DOHH2 (cell line): ENCODE measurements around the gene TRIM24.

Source experiments
- H3F3A ChIP-seq: fragments of 200-600 bp; sonication (generic), shearing (Covaris generic); 2 replicates; pipeline ENCODE4 v1.6.0; 2016; ENCODE audit warnings: antibody characterized with exemption, mild to moderate bottlenecking; ENCODE audit not compliant: control insufficient read depth, insufficient read depth
- H3K27ac ChIP-seq: fragments of 200-600 bp; sonication (generic); 2 replicates; pipeline ENCODE4 v1.5.1; 2014; ENCODE audit warnings: low read depth, mild to moderate bottlenecking, low read length, moderate library complexity
- H3K27me3 ChIP-seq: fragments of 200-600 bp; sonication (generic); 2 replicates; pipeline ENCODE4 v1.6.1; 2014; ENCODE audit warnings: mild to moderate bottlenecking, low read length, mixed read lengths; ENCODE audit not compliant: control insufficient read depth
- H3K36me3 ChIP-seq: fragments of 200-600 bp; sonication (generic); 2 replicates; pipeline ENCODE4 v1.6.1; 2014; ENCODE audit warnings: mild to moderate bottlenecking, low read length, moderate library complexity, mixed read lengths; ENCODE audit not compliant: control insufficient read depth
- H3K4me1 ChIP-seq: fragments of 200-600 bp; sonication (generic); 2 replicates; pipeline ENCODE4 v1.6.1; 2014; ENCODE audit warnings: mild to moderate bottlenecking, low read length, mixed read lengths; ENCODE audit not compliant: control insufficient read depth
- H3K4me2 ChIP-seq: fragments of 200-600 bp; sonication (generic); 2 replicates; pipeline ENCODE4 v1.6.0; 2014; ENCODE audit warnings: mild to moderate bottlenecking, low read length, moderate library complexity
- H3K4me3 ChIP-seq: fragments of 200-600 bp; sonication (generic); 2 replicates; pipeline ENCODE4 v1.5.1; 2014; ENCODE audit warnings: mild to moderate bottlenecking, low read length, mixed read lengths
- H3K79me2 ChIP-seq: fragments of 200-600 bp; sonication (generic); 2 replicates; pipeline ENCODE4 v1.6.1; 2014; ENCODE audit warnings: mild to moderate bottlenecking, low read length, mixed read lengths; ENCODE audit not compliant: control insufficient read depth
- H3K9me2 ChIP-seq: fragments of 200-600 bp; sonication (generic); replicated peaks from 2 replicates; pipeline ENCODE4 v1.6.1; 2014; ENCODE audit warnings: mild to moderate bottlenecking, low read length, mixed read lengths; ENCODE audit not compliant: control insufficient read depth
- H3K9me3 ChIP-seq: fragments of 200-600 bp; sonication (generic); 2 replicates; pipeline ENCODE4 v1.6.1; 2014; ENCODE audit warnings: antibody characterized with exemption, low read length, mixed read lengths; ENCODE audit not compliant: control insufficient read depth, insufficient read depth
- H4K20me1 ChIP-seq: fragments of 200-600 bp; sonication (generic); 2 replicates; pipeline ENCODE4 v1.6.0; 2014; ENCODE audit warnings: low read depth, mild to moderate bottlenecking, antibody characterized with exemption, low read length, moderate library complexity; ENCODE audit not compliant: control insufficient read depth, insufficient read depth
- EZH2phosphoT487 ChIP-seq: fragments of 200-600 bp; sonication (generic); IDR thresholded peaks from 2 replicates; pipeline ENCODE4 v1.6.1; 2017; ENCODE audit warnings: borderline replicate concordance, mild to moderate bottlenecking, antibody characterized with exemption, low read length, moderate library complexity, mixed read lengths
- TF ChIP-seq, protein P1 (sequence below): fragments of 200-600 bp; sonication (generic); IDR thresholded peaks from one replicate; pipeline ENCODE4 v1.5.1; 2014; ENCODE audit warnings: antibody characterized with exemption, mild to moderate bottlenecking, low read depth, low read length; ENCODE audit not compliant: poor library complexity, severe bottlenecking

TRIM24 gene

DNA sequence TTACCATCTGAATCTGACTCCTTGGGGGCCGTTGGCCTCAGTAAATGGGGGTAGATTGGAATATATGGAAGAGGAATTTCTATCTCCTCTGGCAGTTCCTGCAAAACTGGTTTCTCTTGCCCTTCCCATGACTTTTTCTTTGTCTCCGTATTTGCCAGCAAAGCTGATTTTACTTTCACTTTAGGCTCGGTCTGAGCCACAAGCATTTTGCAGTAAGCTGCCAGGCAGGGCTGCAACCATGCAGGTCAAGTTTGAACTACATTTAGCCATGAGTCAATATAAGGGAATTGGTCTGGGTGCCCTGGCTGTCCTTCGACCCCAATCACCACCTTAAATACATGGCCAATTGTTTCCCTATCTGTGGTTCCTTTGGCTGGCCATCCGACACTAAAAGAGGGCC is 104.3 kb downstream of the TRIM24 start:
- TF ChIP-seq, protein P1, sequence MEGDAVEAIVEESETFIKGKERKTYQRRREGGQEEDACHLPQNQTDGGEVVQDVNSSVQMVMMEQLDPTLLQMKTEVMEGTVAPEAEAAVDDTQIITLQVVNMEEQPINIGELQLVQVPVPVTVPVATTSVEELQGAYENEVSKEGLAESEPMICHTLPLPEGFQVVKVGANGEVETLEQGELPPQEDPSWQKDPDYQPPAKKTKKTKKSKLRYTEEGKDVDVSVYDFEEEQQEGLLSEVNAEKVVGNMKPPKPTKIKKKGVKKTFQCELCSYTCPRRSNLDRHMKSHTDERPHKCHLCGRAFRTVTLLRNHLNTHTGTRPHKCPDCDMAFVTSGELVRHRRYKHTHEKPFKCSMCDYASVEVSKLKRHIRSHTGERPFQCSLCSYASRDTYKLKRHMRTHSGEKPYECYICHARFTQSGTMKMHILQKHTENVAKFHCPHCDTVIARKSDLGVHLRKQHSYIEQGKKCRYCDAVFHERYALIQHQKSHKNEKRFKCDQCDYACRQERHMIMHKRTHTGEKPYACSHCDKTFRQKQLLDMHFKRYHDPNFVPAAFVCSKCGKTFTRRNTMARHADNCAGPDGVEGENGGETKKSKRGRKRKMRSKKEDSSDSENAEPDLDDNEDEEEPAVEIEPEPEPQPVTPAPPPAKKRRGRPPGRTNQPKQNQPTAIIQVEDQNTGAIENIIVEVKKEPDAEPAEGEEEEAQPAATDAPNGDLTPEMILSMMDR, result no peak
- TF ChIP-seq EZH2phosphoT487, result no peak
- Histone ChIP-seq H4K20me1 (no peaks in the 10 kb centered on the region), H3K27me3 (no peaks in the 10 kb centered on the region), H3F3A (no peaks in the 10 kb centered on the region), H3K4me1 (no peaks in the 10 kb centered on the region), H3K9me2 (no peaks in the 10 kb centered on the region), H3K36me3 (peaks cover 85% of the 10 kb centered on the region), H3K4me3 (no peak overlapping the region), H3K9me3 (peaks cover 35% of the 10 kb centered on the region; the same call in 1 of the 2 replicates), H3K27ac (no peak overlapping the region), H3K79me2 (no peaks in the 10 kb centered on the region), H3K4me2 (no peak overlapping the region)

DNA sequence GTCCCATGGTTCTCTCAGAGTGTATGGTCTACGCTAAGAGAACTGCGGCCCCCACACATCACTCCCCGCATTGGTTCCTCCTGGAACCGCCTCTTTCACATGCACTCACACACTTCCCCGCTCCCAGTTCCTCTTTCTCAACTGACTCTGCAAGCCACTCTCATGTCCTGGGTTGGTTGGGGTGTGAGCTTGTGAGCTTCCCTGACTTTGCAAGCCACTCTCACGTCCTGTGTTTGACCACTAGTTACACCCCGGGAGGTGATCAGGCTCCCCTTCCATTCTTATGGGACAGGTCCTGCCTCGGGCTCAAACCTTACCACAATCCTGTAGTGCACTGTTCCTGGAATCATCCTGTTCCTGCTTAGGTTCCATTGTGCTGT is 105.0 kb downstream of the TRIM24 start:
- peaks cover 35% of the 10 kb centered on the region; the same call in 1 of the 2 replicates for H3K9me3 ChIP-seq
- no peaks in the 10 kb centered on the region for H3K27me3 ChIP-seq
- TF ChIP-seq, protein P1, result no peak
- no peak for TF ChIP-seq EZH2phosphoT487
- no peaks in the 10 kb centered on the region for H3K4me1 ChIP-seq
- no peaks in the 10 kb centered on the region for H4K20me1 ChIP-seq
- no peaks in the 10 kb centered on the region for H3F3A ChIP-seq
- no peak overlapping the region for H3K27ac ChIP-seq
- H3K9me2 ChIP-seq, result no peaks in the 10 kb centered on the region
- no peak overlapping the region for H3K4me2 ChIP-seq
- no peaks in the 10 kb centered on the region for H3K79me2 ChIP-seq
- H3K4me3 ChIP-seq, result no peak overlapping the region
- H3K36me3 ChIP-seq, result peaks cover 81% of the 10 kb centered on the region

DNA sequence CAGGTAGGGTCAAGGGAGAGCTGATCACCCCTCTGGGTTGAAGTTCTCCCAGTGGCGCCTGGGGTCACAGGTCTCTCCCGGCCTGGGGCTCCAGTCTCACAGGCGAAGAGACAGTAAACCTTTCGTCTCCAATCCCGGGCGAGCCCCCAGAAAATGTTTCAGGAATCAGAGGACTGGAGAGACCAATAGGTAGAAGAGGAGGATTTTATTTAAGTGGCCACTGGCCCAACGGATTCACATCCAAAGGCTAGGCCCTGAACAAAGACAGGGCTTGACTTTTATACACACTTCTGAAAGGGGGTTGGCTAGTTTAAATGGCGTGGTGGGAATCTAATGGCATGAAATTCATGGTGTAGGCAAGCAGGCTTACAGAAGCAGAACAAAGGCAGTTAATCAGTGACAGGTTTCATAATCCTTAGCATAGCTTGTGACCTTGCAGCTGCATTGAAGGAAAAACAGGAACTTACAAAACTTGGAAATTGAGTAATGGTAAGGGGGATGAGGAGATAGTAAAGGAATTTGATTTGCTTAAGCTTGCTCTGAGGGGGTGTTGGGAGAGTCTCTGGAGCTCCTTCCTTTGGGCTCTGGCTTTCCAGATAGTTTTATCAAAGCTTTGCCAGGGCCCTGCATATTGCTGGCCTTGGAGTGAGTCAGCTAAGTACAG is 105.5 kb downstream of the TRIM24 start:
- no peak for TF ChIP-seq EZH2phosphoT487
- Histone ChIP-seq H3K4me3 (no peak overlapping the region), H3K27ac (no peak overlapping the region), H3K4me1 (no peaks in the 10 kb centered on the region), H3K4me2 (no peak overlapping the region), H3K79me2 (no peaks in the 10 kb centered on the region), H4K20me1 (no peaks in the 10 kb centered on the region), H3K36me3 (peaks cover 81% of the 10 kb centered on the region), H3K27me3 (no peaks in the 10 kb centered on the region), H3F3A (no peaks in the 10 kb centered on the region), H3K9me2 (no peaks in the 10 kb centered on the region), H3K9me3 (peaks cover 35% of the 10 kb centered on the region; the same call in 1 of the 2 replicates)

DNA sequence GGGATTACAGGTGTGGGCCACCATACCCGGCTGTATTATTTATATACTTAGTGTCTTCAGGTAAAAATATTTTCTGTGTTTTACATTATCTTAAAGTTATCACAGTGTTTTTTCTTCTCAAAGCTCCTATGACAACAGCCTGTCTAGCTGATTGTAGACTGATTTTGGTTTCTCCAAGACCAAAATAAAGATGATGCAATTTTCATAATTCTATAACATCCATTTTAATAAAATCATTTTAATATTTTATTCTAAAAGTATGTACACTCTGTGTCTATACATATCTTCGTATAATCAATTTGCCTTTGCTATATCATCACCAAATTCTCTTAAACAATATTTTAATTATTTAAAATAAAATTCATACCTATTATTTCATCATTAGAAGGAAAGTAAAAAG is 108.6 kb downstream of the TRIM24 start:
- Histone ChIP-seq H3K36me3 (peaks cover 79% of the 10 kb centered on the region), H3F3A (no peaks in the 10 kb centered on the region), H3K27ac (no peak overlapping the region), H3K9me2 (no peaks in the 10 kb centered on the region), H4K20me1 (no peaks in the 10 kb centered on the region), H3K4me2 (no peak overlapping the region), H3K4me3 (no peak overlapping the region), H3K79me2 (no peaks in the 10 kb centered on the region), H3K27me3 (no peaks in the 10 kb centered on the region), H3K4me1 (no peaks in the 10 kb centered on the region), H3K9me3 (peaks cover 22% of the 10 kb centered on the region; the same call in 1 of the 2 replicates)
- TF ChIP-seq, protein P1, result no peak
- no peak for TF ChIP-seq EZH2phosphoT487
